GM18867 (cell line): ENCODE results near the gene TIMM8B.
"Not testable (repeated sequence)": the region's sequence is repeated elsewhere in the genome, so short reads cannot be mapped to it uniquely, and the experiment has no call there.

Experiments
- ATAC-seq: cut with Tn5 transposase; IDR thresholded peaks from one replicate; pipeline ENCODE4 v1.9.1; 2021; ENCODE audit warnings: mild to moderate bottlenecking, moderate library complexity; ENCODE audit not compliant: unreplicated experiment

TIMM8B gene

GRCh38 chr11:112085822-112086421 lies 634 bp downstream of the TIMM8B start:
- peak; percentile 34 for ATAC-seq

- ATAC-seq, result no peak
Observed at GRCh38 chr11:112082729-112083128, 3.8 kb downstream of the TIMM8B start.

- peak; percentile 92 for ATAC-seq
Observed at GRCh38 chr11:112073941-112074811, 12.4 kb downstream of the TIMM8B start, which contains the start of the genes NKAPD1 and PIH1D2. TSS of gene NKAPD1 (plus strand) at chr11:112074299. CDS start at chr11:112075575, 1,276 bp downstream. TSS of gene PIH1D2 (minus strand) at chr11:112074017. CDS start at chr11:112073174, 843 bp downstream.

- no peak for ATAC-seq
Observed at GRCh38 chr11:112062923-112063322, 23.6 kb downstream of the TIMM8B start.

GRCh38 chr11:112058103-112058502 lies 28.5 kb downstream of the TIMM8B start:
- no peak for ATAC-seq

GRCh38 chr11:112057170-112057569 lies 29.4 kb downstream of the TIMM8B start:
- no peak for ATAC-seq

- ATAC-seq, result no peak
Observed at GRCh38 chr11:112051768-112052167, 34.8 kb downstream of the TIMM8B start.

GRCh38 chr11:112050721-112051120 lies 35.8 kb downstream of the TIMM8B start:
- ATAC-seq, result peak; percentile 91

- no peak for ATAC-seq
Observed at GRCh38 chr11:112049777-112050176, 36.8 kb downstream of the TIMM8B start.

GRCh38 chr11:112048256-112048655 lies 38.3 kb downstream of the TIMM8B start:
- ATAC-seq, result not testable (repeated sequence)

- not testable (repeated sequence) for ATAC-seq
Observed at GRCh38 chr11:112046647-112047046, 39.9 kb downstream of the TIMM8B start.

- ATAC-seq, result no peak
Observed at GRCh38 chr11:112044961-112045360, 41.6 kb downstream of the TIMM8B start.

- ATAC-seq, result no peak
Observed at GRCh38 chr11:112042961-112043304, 43.6 kb downstream of the TIMM8B start.

GRCh38 chr11:112042161-112042960 lies 44.2 kb downstream of the TIMM8B start:
- ATAC-seq, result no peak

GRCh38 chr11:112037527-112037926 lies 49.0 kb downstream of the TIMM8B start:
- no peak for ATAC-seq
